SK-N-MC (cell line): ENCODE results near the gene BTBD18.
A peak's percentile ranks its signal among the peaks of the same experiment; 100 is the strongest.
"Not testable (repeated sequence)": the region's sequence is repeated elsewhere in the genome, so short reads cannot be mapped to it uniquely, and the experiment has no call there.

ENCODE experiments used
- DNase-seq: peaks from one replicate; pipeline ENCODE4 v3.0.0-alpha.2; 2011; ENCODE audit warnings: low read depth, low spot score
- H3K27ac ChIP-seq: fragments of 200-600 bp; sonication (generic); 2 replicates; pipeline ENCODE4 v1.5.1; 2016; ENCODE audit warnings: mixed run types
- H3K36me3 ChIP-seq: fragments of 200-600 bp; sonication (generic); 2 replicates; pipeline ENCODE4 v1.6.1; 2017; ENCODE audit warnings: antibody characterized with exemption, low read length, mixed read lengths; ENCODE audit not compliant: insufficient read depth
- H3K4me3 ChIP-seq: fragments of 200-600 bp; sonication (generic); 2 replicates; pipeline ENCODE4 v1.5.1; 2016
- H3K9ac ChIP-seq: fragments of 200-600 bp; sonication (generic); 2 replicates; pipeline ENCODE4 v1.8.0; 2017; ENCODE audit warnings: mixed run types, mixed read lengths; ENCODE audit not compliant: insufficient read length
- H3K9me3 ChIP-seq: fragments of 200-600 bp; sonication (generic); 2 replicates; pipeline ENCODE4 v1.6.1; 2017; ENCODE audit warnings: low read depth, mild to moderate bottlenecking, antibody characterized with exemption, low read length, moderate library complexity, mixed read lengths
- EZH2 ChIP-seq: fragments of 200-600 bp; sonication (generic); IDR thresholded peaks from one replicate; pipeline ENCODE4 v1.6.1; 2017; ENCODE audit warnings: antibody characterized with exemption
- FOXP2 ChIP-seq: optimal IDR thresholded peaks from 2 replicates; pipeline ENCODE3; 2011; ENCODE audit warnings: mild to moderate bottlenecking, moderate library complexity; ENCODE audit not compliant: insufficient read depth; ENCODE audit errors: extremely low read length, control extremely low read depth
- POLR2AphosphoS5 ChIP-seq: IDR thresholded peaks from 2 replicates; pipeline ENCODE4 v1.6.1; 2012; ENCODE audit warnings: mild to moderate bottlenecking, low read depth, low read length, borderline replicate concordance

The BTBD18 gene

GRCh38 chr11:57732661-57733060, 19.0 kb downstream of the BTBD18 start:
- H3K4me3 ChIP-seq = no peak overlapping the region
- no peak overlapping the region for H3K9ac ChIP-seq
- no peak overlapping the region for H3K27ac ChIP-seq
- no peaks in the 10 kb centered on the region for H3K9me3 ChIP-seq
- peaks cover 21% of the 10 kb centered on the region for H3K36me3 ChIP-seq
- TF ChIP-seq EZH2 (no peak), FOXP2 (no peak), POLR2AphosphoS5 (no peak)
- DNase-seq = no peak

- Histone ChIP-seq H3K9ac (no peak overlapping the region), H3K9me3 (no peaks in the 10 kb centered on the region), H3K27ac (no peak overlapping the region), H3K36me3 (peaks cover 11% of the 10 kb centered on the region), H3K4me3 (no peak overlapping the region)
- TF ChIP-seq FOXP2 = no peak
- no peak for TF ChIP-seq POLR2AphosphoS5
- TF ChIP-seq EZH2 = no peak
- DNase-seq = no peak
These were observed 22.1 kb downstream of the BTBD18 start for GRCh38 chr11:57729479-57729878.

GRCh38 chr11:57728829-57729228, 22.8 kb downstream of the BTBD18 start:
- Histone ChIP-seq H3K9me3 (no peaks in the 10 kb centered on the region), H3K27ac (peak overlapping the region; percentile 13; the same call in 1 of the 2 replicates), H3K4me3 (no peak overlapping the region), H3K36me3 (peaks cover 7% of the 10 kb centered on the region), H3K9ac (no peak overlapping the region)
- TF ChIP-seq POLR2AphosphoS5 = no peak
- TF ChIP-seq EZH2 = no peak
- DNase-seq = no peak

GRCh38 chr11:57727185-57727584, 24.4 kb downstream of the BTBD18 start:
- TF ChIP-seq POLR2AphosphoS5 = no peak
- TF ChIP-seq FOXP2 = no peak
- TF ChIP-seq EZH2 = no peak
- no peak for DNase-seq
- no peaks in the 10 kb centered on the region for H3K9me3 ChIP-seq
- no peak overlapping the region for H3K9ac ChIP-seq
- no peak overlapping the region for H3K27ac ChIP-seq
- peaks cover 11% of the 10 kb centered on the region; the same call in 1 of the 2 replicates for H3K36me3 ChIP-seq
- no peak overlapping the region for H3K4me3 ChIP-seq

- not testable (repeated sequence) for H3K9ac ChIP-seq, H3K4me3 ChIP-seq, H3K9me3 ChIP-seq, H3K27ac ChIP-seq, DNase-seq
- H3K36me3 ChIP-seq = peaks cover 26% of the 10 kb centered on the region
These were observed 34.9 kb downstream of the BTBD18 start for GRCh38 chr11:57716726-57717125.

- Histone ChIP-seq H3K9me3 (no peaks in the 10 kb centered on the region), H3K36me3 (peaks cover 12% of the 10 kb centered on the region), H3K4me3 (peak overlapping the region; percentile 92), H3K9ac (peak overlapping the region; percentile 96), H3K27ac (no peak overlapping the region)
- no peak for DNase-seq
- TF ChIP-seq POLR2AphosphoS5 = no peak
- TF ChIP-seq EZH2 = no peak
- no peak for TF ChIP-seq FOXP2
These were observed 37.8 kb downstream of the BTBD18 start for GRCh38 chr11:57713835-57714234.

GRCh38 chr11:57712256-57713150, 39.1 kb downstream of the BTBD18 start, which contains the start of gene TMX2:
Gene TMX2 (plus strand): TSS chr11:57712593. CDS start chr11:57712619, 26 bp downstream.
- H3K27ac ChIP-seq = peak within 1 kb of the TSS; percentile 87
- peak within 1 kb of the TSS; percentile 92 for H3K4me3 ChIP-seq
- no peaks in the 10 kb centered on the region for H3K9me3 ChIP-seq
- TF ChIP-seq FOXP2 (no peak), EZH2 (no peak), POLR2AphosphoS5 (peak; percentile 79)
- peaks cover 13% of the 10 kb centered on the region for H3K36me3 ChIP-seq
- peak; percentile 99 for DNase-seq
- peak within 1 kb of the TSS; percentile 96 for H3K9ac ChIP-seq

GRCh38 chr11:57711414-57712255, 40.0 kb downstream of the BTBD18 start, which contains the start of gene MED19:
Gene MED19 (minus strand): TSS chr11:57712215. CDS start chr11:57712179, 36 bp downstream.
- H3K4me3 ChIP-seq = peak within 1 kb of the TSS; percentile 92
- no peaks in the 10 kb centered on the region for H3K9me3 ChIP-seq
- DNase-seq = no peak
- peak within 1 kb of the TSS; percentile 87 for H3K27ac ChIP-seq
- H3K9ac ChIP-seq = peak within 1 kb of the TSS; percentile 96
- TF ChIP-seq FOXP2 (no peak), POLR2AphosphoS5 (no peak; the same call in 1 of the 2 replicates), EZH2 (no peak)
- H3K36me3 ChIP-seq = peaks cover 13% of the 10 kb centered on the region
